Measurements from ENCODE around the gene GAPDHS. TPM values are rescaled to one million over a fixed set of nuclear protein-coding genes. Genes with fewer than 3 reads are reported as not detected.

The GAPDHS gene
- total RNA-seq, 1 donor from 2014 or later, result not detected

DNA sequence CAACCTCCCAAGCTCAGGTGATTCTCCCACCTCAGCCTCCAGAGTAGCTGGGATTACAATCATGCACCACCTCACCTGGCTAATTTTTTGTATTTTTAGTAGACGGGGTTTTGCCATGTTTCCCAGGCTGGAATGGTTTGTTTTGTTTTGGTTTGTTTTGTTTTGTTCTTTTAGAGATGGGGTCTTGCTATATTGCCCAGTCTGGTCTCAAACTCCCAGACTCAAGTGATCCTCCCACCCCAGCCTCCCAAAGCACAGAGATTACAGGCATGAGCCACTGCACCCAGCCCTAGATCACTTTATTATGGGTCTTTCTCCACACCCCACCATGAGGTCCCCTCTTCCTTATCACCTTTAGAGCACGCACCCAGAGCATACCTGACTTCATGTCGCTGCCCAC lies 35.0 kb upstream of the GAPDHS start:
- TF ChIP-seq, protein P1, sequence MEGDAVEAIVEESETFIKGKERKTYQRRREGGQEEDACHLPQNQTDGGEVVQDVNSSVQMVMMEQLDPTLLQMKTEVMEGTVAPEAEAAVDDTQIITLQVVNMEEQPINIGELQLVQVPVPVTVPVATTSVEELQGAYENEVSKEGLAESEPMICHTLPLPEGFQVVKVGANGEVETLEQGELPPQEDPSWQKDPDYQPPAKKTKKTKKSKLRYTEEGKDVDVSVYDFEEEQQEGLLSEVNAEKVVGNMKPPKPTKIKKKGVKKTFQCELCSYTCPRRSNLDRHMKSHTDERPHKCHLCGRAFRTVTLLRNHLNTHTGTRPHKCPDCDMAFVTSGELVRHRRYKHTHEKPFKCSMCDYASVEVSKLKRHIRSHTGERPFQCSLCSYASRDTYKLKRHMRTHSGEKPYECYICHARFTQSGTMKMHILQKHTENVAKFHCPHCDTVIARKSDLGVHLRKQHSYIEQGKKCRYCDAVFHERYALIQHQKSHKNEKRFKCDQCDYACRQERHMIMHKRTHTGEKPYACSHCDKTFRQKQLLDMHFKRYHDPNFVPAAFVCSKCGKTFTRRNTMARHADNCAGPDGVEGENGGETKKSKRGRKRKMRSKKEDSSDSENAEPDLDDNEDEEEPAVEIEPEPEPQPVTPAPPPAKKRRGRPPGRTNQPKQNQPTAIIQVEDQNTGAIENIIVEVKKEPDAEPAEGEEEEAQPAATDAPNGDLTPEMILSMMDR (IDR thresholded peaks at IDR 0.05), result no peak
- intact Hi-C loops (cut with DNase I), result loop anchor here (10.0 kb wide), 1 partner anchor 143 kb away; the partner anchor contains the start of gene FFAR3
- Histone ChIP-seq H3K27me3 (no peaks in the 10 kb centered on the region), H3K4me1 (peaks cover 3% of the 10 kb centered on the region), H3K27ac (no peak overlapping the region), H3K36me3 (no peaks in the 10 kb centered on the region), H3K4me3 (no peak overlapping the region), H3K9me3 (no peaks in the 10 kb centered on the region)
- DNase-seq (no peak), ATAC-seq (no peak)

DNA sequence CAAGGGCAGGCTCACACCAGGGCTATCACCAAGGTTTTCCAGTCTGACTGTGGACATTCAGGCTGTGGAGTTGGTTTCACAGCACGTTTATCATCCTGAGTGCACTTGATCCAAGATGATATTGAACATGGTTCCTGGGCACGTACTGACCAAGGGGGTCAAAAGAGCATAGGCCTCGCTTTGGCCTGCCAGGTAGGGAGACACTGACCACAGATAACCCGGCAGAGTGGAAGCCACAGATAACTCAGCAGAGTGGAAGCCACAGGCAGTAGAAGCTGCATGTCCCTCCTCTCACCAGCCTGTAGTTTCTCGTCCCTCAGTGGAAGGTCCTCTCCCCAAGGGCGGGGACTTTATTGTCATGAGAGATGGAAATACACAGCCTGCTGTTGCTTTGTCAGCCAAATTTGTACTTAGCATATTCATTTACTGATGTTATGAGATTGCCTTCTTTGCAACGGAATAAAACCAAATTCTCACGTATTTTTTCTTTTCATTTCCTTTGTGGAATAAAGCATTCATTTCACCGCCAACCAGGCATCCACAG lies 34.2 kb upstream of the GAPDHS start:
- ATAC-seq (no peak), DNase-seq (no peak)
- intact Hi-C loops (cut with DNase I), result loop anchor here (10.0 kb wide), 1 partner anchor 144 kb away; the partner anchor contains the start of gene FFAR3
- H3K4me1 ChIP-seq, result peaks cover 3% of the 10 kb centered on the region
- no peak overlapping the region for H3K27ac ChIP-seq
- H3K9me3 ChIP-seq, result no peaks in the 10 kb centered on the region
- no peak overlapping the region for H3K4me3 ChIP-seq
- H3K36me3 ChIP-seq, result no peaks in the 10 kb centered on the region
- TF ChIP-seq, protein P1 (IDR thresholded peaks at IDR 0.05), result no peak
- no peaks in the 10 kb centered on the region for H3K27me3 ChIP-seq

DNA sequence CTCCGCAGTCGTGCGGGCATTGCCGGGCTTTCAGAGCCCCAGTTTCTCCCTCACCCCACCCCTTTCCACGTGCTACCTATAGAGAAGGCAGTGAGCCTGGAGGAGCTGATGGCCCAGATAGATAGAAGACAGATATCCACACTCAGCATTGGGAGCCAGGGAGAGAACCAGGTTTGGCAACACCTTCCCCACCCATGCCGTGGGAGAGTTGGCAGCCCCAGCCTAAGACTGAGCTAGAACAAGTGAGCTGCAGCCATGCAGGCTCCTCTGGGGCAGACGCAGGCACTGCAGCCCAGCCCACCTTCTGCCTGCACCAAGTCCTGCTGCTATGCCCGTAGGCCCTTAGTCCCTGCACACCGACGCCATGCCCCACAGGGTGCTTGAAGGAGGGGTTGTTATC lies 32.6 kb upstream of the GAPDHS start:
- Histone ChIP-seq H3K27me3 (no peaks in the 10 kb centered on the region), H3K36me3 (no peaks in the 10 kb centered on the region), H3K27ac (no peak overlapping the region), H3K4me3 (no peak overlapping the region), H3K9me3 (no peaks in the 10 kb centered on the region), H3K4me1 (no peaks in the 10 kb centered on the region)
- TF ChIP-seq, protein P1 (IDR thresholded peaks at IDR 0.05), result no peak
- intact Hi-C loops (cut with DNase I), result no loop called here
- DNase-seq (no peak), ATAC-seq (no peak)

DNA sequence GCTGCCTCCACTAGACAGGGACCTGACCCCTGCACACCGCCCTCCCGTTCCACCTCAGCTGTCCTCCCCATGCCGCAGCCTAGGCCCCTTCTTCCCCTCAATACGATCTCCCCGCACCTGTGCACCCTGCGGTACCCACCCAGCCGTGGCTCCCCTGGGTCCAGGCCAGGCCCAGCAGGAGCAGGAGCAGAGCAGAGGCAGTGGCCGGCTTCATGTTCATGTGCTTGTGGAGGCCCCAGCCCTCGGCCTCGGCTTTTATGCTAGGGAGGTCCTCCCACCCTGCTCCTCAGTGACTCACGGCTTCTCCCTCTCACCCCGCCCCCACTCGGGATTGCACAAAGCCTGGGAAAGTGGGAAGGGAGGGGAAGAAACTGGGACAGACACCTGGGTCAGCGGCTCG lies 31.6 kb upstream of the GAPDHS start:
- intact Hi-C loops (cut with DNase I), result no loop called here
- ATAC-seq, result no peak

DNA sequence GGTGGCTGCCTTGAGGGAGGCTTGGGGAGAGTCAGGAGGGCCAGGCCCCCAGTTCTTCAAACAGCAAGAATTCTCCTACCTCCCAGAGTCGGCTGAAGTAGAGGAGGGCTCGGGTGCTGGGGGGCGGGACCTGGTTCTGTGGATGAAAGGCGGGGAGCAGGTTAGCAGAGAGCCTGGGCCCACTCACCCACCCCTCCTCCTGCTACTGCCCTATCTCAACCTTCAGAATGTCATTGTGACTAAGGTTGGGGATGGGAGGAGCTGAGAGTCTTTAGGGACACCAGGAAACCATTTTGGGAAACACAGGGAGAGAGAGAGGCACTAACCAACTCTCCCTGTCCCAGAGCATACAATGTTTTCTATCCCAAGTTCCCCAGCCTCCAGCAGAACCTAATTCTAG lies 30.5 kb upstream of the GAPDHS start:
- Histone ChIP-seq H3K4me3 (no peak overlapping the region), H3K36me3 (no peaks in the 10 kb centered on the region), H3K27ac (no peak overlapping the region), H3K4me1 (no peaks in the 10 kb centered on the region), H3K27me3 (no peaks in the 10 kb centered on the region), H3K9me3 (no peaks in the 10 kb centered on the region)
- DNase-seq (no peak), ATAC-seq (no peak)
- TF ChIP-seq, protein P1 (IDR thresholded peaks at IDR 0.05), result no peak
- intact Hi-C loops (cut with DNase I), result no loop called here

More for the DNA sequence above, 31.6 kb upstream of the GAPDHS start:
- TF ChIP-seq, protein P1 (IDR thresholded peaks at IDR 0.05), result no peak
- no peaks in the 10 kb centered on the region for H3K4me1 ChIP-seq
- no peak for DNase-seq
- H3K4me3 ChIP-seq, result no peak overlapping the region
- no peak overlapping the region for H3K27ac ChIP-seq
- H3K27me3 ChIP-seq, result no peaks in the 10 kb centered on the region
- no peaks in the 10 kb centered on the region for H3K36me3 ChIP-seq
- H3K9me3 ChIP-seq, result no peaks in the 10 kb centered on the region

DNA sequence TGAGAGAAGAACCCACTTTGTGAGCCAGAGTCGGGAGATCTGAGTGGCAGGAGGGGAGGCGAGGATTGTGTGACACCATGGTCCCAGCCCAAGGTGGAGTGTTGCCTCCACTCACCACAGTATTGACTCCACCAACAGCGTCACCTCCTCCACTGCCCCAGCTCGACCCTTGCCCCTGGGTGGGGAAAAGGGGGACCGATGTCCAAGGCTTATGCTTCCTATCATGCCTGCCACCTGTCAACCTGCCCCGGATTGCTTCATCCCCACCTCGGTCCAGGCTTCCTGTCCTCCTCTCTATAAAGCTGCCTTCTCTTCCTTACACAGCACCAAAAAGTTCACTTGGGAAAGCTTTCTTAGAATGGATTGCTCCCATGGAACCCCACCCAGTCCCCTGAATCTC lies 27.2 kb upstream of the GAPDHS start:
- Histone ChIP-seq H3K27ac (no peak overlapping the region), H3K4me3 (no peak overlapping the region), H3K27me3 (peaks cover 5% of the 10 kb centered on the region), H3K36me3 (no peaks in the 10 kb centered on the region), H3K9me3 (no peaks in the 10 kb centered on the region), H3K4me1 (no peaks in the 10 kb centered on the region)
- no peak for ATAC-seq
- TF ChIP-seq, protein P1 (IDR thresholded peaks at IDR 0.05), result no peak
- intact Hi-C loops (cut with DNase I), result no loop called here
- DNase-seq, result no peak
